Kidney (tissue), 14 donors: Measurements from ENCODE around the gene KLHL21. TPM values are rescaled to one million over a fixed set of nuclear protein-coding genes. Genes with fewer than 3 reads are reported as not detected.

Experiments used
- DNase-seq, 5 donors: peaks; one replicate each; pipeline ENCODE4 v3.0.0-alpha.2; 2013 to 2020
- FAIRE-seq: peaks from 2 replicates; lab custom pipeline; 2012; peaks lifted over from hg19 to GRCh38; lab: Jason Lieb, UNC
- H3K27ac ChIP-seq, 2 donors: one replicate each; pipeline ENCODE4 v1.7.0; 2013; ENCODE audit warnings: low read depth in 2 of 2, low read length in 2 of 2, inconsistent platforms in 1 of 2
- H3K27me3 ChIP-seq: one replicate; pipeline ENCODE4 v1.7.1; 2013; ENCODE audit warnings: low read length, inconsistent platforms; ENCODE audit not compliant: control insufficient read depth, insufficient read depth
- H3K36me3 ChIP-seq, 3 donors: one replicate each; pipeline versions ENCODE4 v1.7.0 to v1.7.1; 2013; ENCODE audit warnings: low read length in 3 of 3, control low read depth in 1 of 3, inconsistent platforms in 1 of 3; ENCODE audit not compliant: insufficient read depth in 3 of 3, control insufficient read depth in 2 of 3
- H3K4me1 ChIP-seq, 3 donors: one replicate each; pipeline versions ENCODE4 v1.7.0 to v1.7.1; 2013; ENCODE audit warnings: low read length in 3 of 3, inconsistent platforms in 1 of 3, low read depth in 1 of 3; ENCODE audit not compliant: control insufficient read depth in 2 of 3, insufficient read depth in 2 of 3
- H3K4me3 ChIP-seq, 3 donors: one replicate each; pipeline versions ENCODE4 v1.7.0 to v1.8.1; 2013; ENCODE audit warnings: low read length in 3 of 3, control low read depth in 1 of 3, inconsistent platforms in 1 of 3
- H3K9ac ChIP-seq, 3 donors: one replicate each; pipeline versions ENCODE4 v1.7.0 to v1.7.1; 2013; ENCODE audit warnings: low read length in 3 of 3, control low read depth in 1 of 3, inconsistent platforms in 1 of 3
- H3K9me3 ChIP-seq, 3 donors: one replicate each; pipeline versions ENCODE4 v1.7.0 to v1.7.1; 2013; ENCODE audit warnings: low read length in 3 of 3, control low read depth in 1 of 3, inconsistent platforms in 1 of 3; ENCODE audit not compliant: control insufficient read depth in 2 of 3, insufficient read depth in 1 of 3
- intact Hi-C: fragments of 100-400 bp; cut with DNase I; formaldehyde crosslinking; loops from one replicate; pipeline ENCODE4 v1.11.1; 2022
- polyA plus RNA-seq: library from polyadenylated mRNA; stranded (reverse); fragments of 350-450 nt; fragmentation: Illumina TruSeq; extraction: RNeasy Lipid Tissue Mini Kit (QIAGEN cat#74804); gene quantifications from one replicate; pipeline ENCODE4 v1.2.3, GENCODE V29; 2014; ENCODE audit warnings: low read depth, low replicate concordance; ENCODE audit not compliant: insufficient read depth
- total RNA-seq: library from RNA; stranded (reverse); fragmentation: NEBNext Ultra II Directional; extraction: Animal tissue kit (Norgen Biotek cat#: 25700); gene quantifications from one replicate; pipeline ENCODE4 v1.2.1, GENCODE V29; 2021
- TF ChIP-seq, protein P1 (sequence below): IDR thresholded peaks from 3 replicates; pipeline ENCODE4 v1.5.1; 2012; ENCODE audit warnings: mild to moderate bottlenecking, moderate library complexity, borderline replicate concordance; ENCODE audit not compliant: insufficient read depth; ENCODE audit errors: extremely low read depth
- donor health status: control.
- donor health status: control.
- donor health status: control.
- donor health status: control.
- donor health status: control.
- donor health status: DM: yes; HTN: yes; CAD: no.
- donor health status: Normal renal cell carcinoma (clear cell type).

The KLHL21 gene
- total and polyA plus RNA-seq, 2 donors from 2014 or later, result 13.9 to 25.0 TPM

DNA sequence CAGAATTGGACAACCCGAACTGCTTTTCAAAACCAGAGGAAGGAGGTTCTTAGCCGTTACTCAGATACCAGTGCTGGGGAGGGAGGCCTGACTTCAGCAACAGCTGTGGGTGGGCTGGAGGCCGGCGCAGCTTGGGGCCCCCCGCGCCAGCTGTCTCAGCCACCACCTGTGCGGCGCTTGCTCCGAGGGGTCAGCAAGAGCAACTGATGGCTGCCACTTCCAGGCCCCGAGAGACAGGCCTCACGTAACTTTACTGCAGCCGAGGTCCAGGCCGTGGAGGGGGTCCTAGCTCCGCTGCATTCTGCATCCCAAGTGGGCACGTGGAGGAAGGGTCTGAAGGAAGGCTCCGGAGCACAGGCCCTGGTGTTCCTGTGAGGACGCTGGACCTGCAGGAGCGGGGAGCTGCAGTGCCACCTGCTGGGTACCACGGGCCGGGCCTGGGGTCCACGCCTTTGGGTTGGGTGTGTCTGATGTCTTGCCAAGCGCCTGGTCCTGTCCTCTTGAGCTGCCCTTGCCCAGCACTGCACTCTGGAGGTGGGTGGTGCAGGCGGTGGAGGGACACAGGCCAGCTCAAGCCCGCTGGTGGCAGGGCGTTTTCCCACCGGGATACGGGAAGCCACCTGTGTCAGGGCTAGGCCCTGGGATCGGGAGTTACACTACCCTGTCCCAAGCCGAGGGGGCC is 31.8 kb upstream of the KLHL21 start:
- FAIRE-seq, result no peak
- H3K4me3 ChIP-seq, result no peak overlapping the region
- H3K36me3 ChIP-seq, result peaks cover 0 to 44% (median 36%) of the 10 kb centered on the region in 3 donors
- H3K9me3 ChIP-seq, result no peaks in the 10 kb centered on the region
- H3K4me1 ChIP-seq, result no peaks in the 10 kb centered on the region
- intact Hi-C loops, result no loop called here
- peak; percentile 50 to 86 (median 70) for DNase-seq
- TF ChIP-seq, protein P1, sequence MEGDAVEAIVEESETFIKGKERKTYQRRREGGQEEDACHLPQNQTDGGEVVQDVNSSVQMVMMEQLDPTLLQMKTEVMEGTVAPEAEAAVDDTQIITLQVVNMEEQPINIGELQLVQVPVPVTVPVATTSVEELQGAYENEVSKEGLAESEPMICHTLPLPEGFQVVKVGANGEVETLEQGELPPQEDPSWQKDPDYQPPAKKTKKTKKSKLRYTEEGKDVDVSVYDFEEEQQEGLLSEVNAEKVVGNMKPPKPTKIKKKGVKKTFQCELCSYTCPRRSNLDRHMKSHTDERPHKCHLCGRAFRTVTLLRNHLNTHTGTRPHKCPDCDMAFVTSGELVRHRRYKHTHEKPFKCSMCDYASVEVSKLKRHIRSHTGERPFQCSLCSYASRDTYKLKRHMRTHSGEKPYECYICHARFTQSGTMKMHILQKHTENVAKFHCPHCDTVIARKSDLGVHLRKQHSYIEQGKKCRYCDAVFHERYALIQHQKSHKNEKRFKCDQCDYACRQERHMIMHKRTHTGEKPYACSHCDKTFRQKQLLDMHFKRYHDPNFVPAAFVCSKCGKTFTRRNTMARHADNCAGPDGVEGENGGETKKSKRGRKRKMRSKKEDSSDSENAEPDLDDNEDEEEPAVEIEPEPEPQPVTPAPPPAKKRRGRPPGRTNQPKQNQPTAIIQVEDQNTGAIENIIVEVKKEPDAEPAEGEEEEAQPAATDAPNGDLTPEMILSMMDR, result peak; percentile 41
- H3K27ac ChIP-seq, result no peak overlapping the region
- H3K9ac ChIP-seq, result no peak overlapping the region
- no peaks in the 10 kb centered on the region for H3K27me3 ChIP-seq

- TF ChIP-seq, protein P1, result no peak
- H3K9ac ChIP-seq, result no peak overlapping the region
- DNase-seq (no peak), FAIRE-seq (no peak)
- H3K36me3 ChIP-seq, result peaks cover 0 to 45% (median 29%) of the 10 kb centered on the region in 3 donors
- intact Hi-C loops, result no loop called here
- H3K27ac ChIP-seq, result no peak overlapping the region
- no peaks in the 10 kb centered on the region for H3K9me3 ChIP-seq
- no peaks in the 10 kb centered on the region for H3K4me1 ChIP-seq
- no peak overlapping the region for H3K4me3 ChIP-seq
- H3K27me3 ChIP-seq, result no peaks in the 10 kb centered on the region
These were observed 30.2 kb upstream of the KLHL21 start for GRCh38 chr1:6632588-6633514.

DNA sequence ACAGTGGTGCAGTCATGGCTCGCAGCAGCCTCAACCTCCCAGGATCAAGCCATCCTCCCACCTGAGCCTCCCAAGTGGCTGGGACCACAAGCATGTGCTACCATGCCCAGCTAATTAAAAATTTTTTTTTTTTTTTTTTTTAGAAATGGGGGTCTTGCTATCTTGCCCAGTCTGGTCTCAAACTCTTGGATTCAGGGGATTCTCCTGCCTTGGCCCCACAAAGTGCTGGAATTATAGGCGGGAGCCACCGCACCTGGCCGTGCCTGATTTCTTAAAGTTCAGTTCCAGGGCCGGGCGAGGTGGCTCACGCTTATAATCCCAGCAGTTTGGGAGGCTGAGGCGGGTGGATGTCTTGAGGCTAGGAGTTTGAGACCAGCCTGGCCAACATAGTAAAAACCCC is 28.4 kb upstream of the KLHL21 start:
- H3K4me3 ChIP-seq, result no peak overlapping the region
- no peaks in the 10 kb centered on the region for H3K9me3 ChIP-seq
- no peak overlapping the region for H3K9ac ChIP-seq
- peaks cover 0 to 27% (median 14%) of the 10 kb centered on the region in 3 donors for H3K36me3 ChIP-seq
- no peak overlapping the region for H3K27ac ChIP-seq
- no peaks in the 10 kb centered on the region for H3K27me3 ChIP-seq
- H3K4me1 ChIP-seq, result peaks cover 0 to 4% (median 3%) of the 10 kb centered on the region in 3 donors
- TF ChIP-seq, protein P1, result no peak
- FAIRE-seq (no peak), DNase-seq (no peak)
- intact Hi-C loops, result no loop called here
